GM12878 (cell line): ENCODE results near the gene PRKN. TPM values are rescaled to one million over a fixed set of nuclear protein-coding genes. Genes with fewer than 3 reads are reported as not detected.

Source experiments
- ATAC-seq: fragments of 200-7000 bp; cut with Tn5 transposase; 3 replicates; pipeline ENCODE4 v1.9.1; 2020; ENCODE audit warnings: mild to moderate bottlenecking, moderate library complexity
- BruUV-seq: library from RNA; stranded (reverse); fragments of 400-500 nt; replicated peaks from 2 replicates; lab custom pipeline; 2021; lab: Mats Ljungman, UMichigan
- CTCF ChIA-PET: fragments of 300-600 bp; sonication (Branson Sonifier 250); formaldehyde crosslinking; extraction: SDS; loops from one replicate; lab custom pipeline; 2021; ENCODE audit warnings: inconsistent platforms; lab: Yijun Ruan, JAX
- POLR2A ChIA-PET: fragments of 350-600 bp; formaldehyde crosslinking; extraction: SDS; loops from one replicate; lab custom pipeline; 2021; ENCODE audit warnings: inconsistent platforms; lab: Charles Lee
- RAD21 ChIA-PET: fragments of 300-600 bp; sonication (Branson Sonifier 250); formaldehyde crosslinking; loops from one replicate; lab custom pipeline; 2023; ENCODE audit warnings: antibody characterized with exemption; ENCODE audit not compliant: unreplicated experiment; lab: Charles Lee
- SMC1A ChIA-PET: fragments of 300-600 bp; sonication (Branson Sonifier 250); formaldehyde crosslinking; loops from one replicate; lab custom pipeline; 2023; ENCODE audit not compliant: unreplicated experiment, uncharacterized antibody; lab: Charles Lee
- DNase-seq: peaks from one replicate; pipeline ENCODE4 v3.0.0-alpha.2; 2011; ENCODE audit warnings: low read depth, low spot score
- FAIRE-seq: peaks from 3 replicates; lab custom pipeline; 2011; peaks lifted over from hg19 to GRCh38; lab: Jason Lieb, UNC
- H2AFZ ChIP-seq: 2 replicates; pipeline ENCODE4 v1.6.0; 2011; ENCODE audit warnings: low read depth, low read length, control low read depth; ENCODE audit not compliant: control insufficient read depth
- H3K27ac ChIP-seq: 2 replicates; pipeline ENCODE4 v1.5.1; 2011; ENCODE audit warnings: control low read depth; ENCODE audit not compliant: control insufficient read depth, insufficient read depth
- H3K27me3 ChIP-seq, 2 experiments: replicated peaks in 1 of 2; 2 replicates each; pipeline versions ENCODE4 v1.6.0 to v1.6.1; 2011; ENCODE audit warnings: low read length in 1 of 2; ENCODE audit not compliant: control insufficient read depth in 2 of 2, insufficient read depth in 2 of 2
- H3K36me3 ChIP-seq, 2 experiments: 2 replicates each; pipeline ENCODE4 v1.5.1; 2011; ENCODE audit warnings: low read length in 1 of 2; ENCODE audit not compliant: control insufficient read depth in 2 of 2, insufficient read depth in 2 of 2
- H3K4me1 ChIP-seq: 2 replicates; pipeline ENCODE4 v1.6.1; 2011; ENCODE audit warnings: mild to moderate bottlenecking, low read length, moderate library complexity, mixed read lengths; ENCODE audit not compliant: control insufficient read depth, insufficient read depth
- H3K4me2 ChIP-seq: 2 replicates; pipeline ENCODE4 v1.6.0; 2011; ENCODE audit warnings: control low read depth; ENCODE audit not compliant: control insufficient read depth, insufficient read depth
- H3K4me3 ChIP-seq: fragments of 200-600 bp; sonication (generic); 2 replicates; pipeline ENCODE4 v1.5.1; 2016
- H3K79me2 ChIP-seq: 2 replicates; pipeline ENCODE4 v1.6.0; 2011; ENCODE audit warnings: low read length; ENCODE audit not compliant: control insufficient read depth, insufficient read depth
- H3K9ac ChIP-seq: 2 replicates; pipeline ENCODE4 v1.8.0; 2011; ENCODE audit warnings: low read length, control low read depth, mixed read lengths; ENCODE audit not compliant: control insufficient read depth, insufficient read depth
- H3K9me3 ChIP-seq: replicated peaks from 3 replicates; pipeline ENCODE4 v1.5.1; 2011; ENCODE audit warnings: mild to moderate bottlenecking, low read length; ENCODE audit not compliant: control insufficient read depth, insufficient read depth
- H4K20me1 ChIP-seq: 2 replicates; pipeline ENCODE4 v1.6.0; 2011; ENCODE audit not compliant: control insufficient read depth, insufficient read depth
- CEBPZ ChIP-seq: fragments of 150-350 bp; IDR thresholded peaks from 2 replicates; pipeline ENCODE4 v1.6.1; 2016; ENCODE audit warnings: low read depth, low read length
- FOS ChIP-seq: IDR thresholded peaks from 3 replicates; pipeline ENCODE4 v1.6.1; 2011; ENCODE audit warnings: borderline replicate concordance; ENCODE audit not compliant: insufficient read length; ENCODE audit errors: extremely low read depth
- HCFC1 ChIP-seq: fragments of 150-350 bp; IDR thresholded peaks from 2 replicates; pipeline ENCODE4 v1.6.1; 2014; ENCODE audit warnings: low read length
- LARP7 ChIP-seq: fragments of 450-650 bp; IDR thresholded peaks from 2 replicates; pipeline ENCODE4 v1.6.1; 2017; ENCODE audit warnings: mild to moderate bottlenecking
- NRF1 ChIP-seq: conservative IDR thresholded peaks from 2 replicates; pipeline ENCODE4 v1.6.1; 2011; ENCODE audit warnings: mild to moderate bottlenecking, low read depth, low read length, improper control_type of control experiment
- POLR2AphosphoS2 ChIP-seq: IDR thresholded peaks from 2 replicates; pipeline ENCODE4 v1.6.1; 2011; ENCODE audit warnings: low read depth, mild to moderate bottlenecking, low read length, improper control_type of control experiment, moderate library complexity
- POLR2AphosphoS5 ChIP-seq: IDR thresholded peaks from 2 replicates; pipeline ENCODE4 v1.6.1; 2011; ENCODE audit warnings: mild to moderate bottlenecking, low read length, inconsistent platforms
- RCOR1 ChIP-seq: conservative IDR thresholded peaks from 2 replicates; pipeline ENCODE4 v1.6.1; 2012; ENCODE audit warnings: low read depth, low read length, improper control_type of control experiment
- RFX5 ChIP-seq: IDR thresholded peaks from 2 replicates; pipeline ENCODE4 v1.6.1; 2011; ENCODE audit warnings: low read depth, low read length, improper control_type of control experiment
- SMAD5 ChIP-seq: IDR thresholded peaks from 2 replicates; pipeline ENCODE4 v1.6.1; 2016; ENCODE audit warnings: antibody characterized with exemption, low read depth
- SMARCA5 ChIP-seq: fragments of 450-650 bp; IDR thresholded peaks from 2 replicates; pipeline ENCODE4 v1.6.1; 2017; ENCODE audit warnings: mild to moderate bottlenecking
- SRF ChIP-seq, 2 experiments: IDR thresholded peaks; 2 replicates each; pipeline ENCODE4 v1.6.1; 2011; ENCODE audit warnings: low read depth in 2 of 2, low read length in 2 of 2, mild to moderate bottlenecking in 1 of 2, moderate library complexity in 1 of 2
- ZBTB4 ChIP-seq: fragments of 450-650 bp; formaldehyde crosslinking; IDR thresholded peaks from 2 replicates; pipeline ENCODE4 v1.4.0; 2022; ENCODE audit warnings: mild to moderate bottlenecking, moderate library complexity
- WGBS: methylation state at CpG from one replicate; pipeline ENCODE4 v1.1.6; 2016; ENCODE audit warnings: low lambda C conversion rate; ENCODE audit not compliant: insufficient replicate concordance, insufficient coverage; ENCODE audit errors: missing lambda C conversion rate; 5-methylcytosine and 5-hydroxymethylcytosine counted together
- in situ Hi-C: fragments of 300-500 bp; cut with MboI; formaldehyde crosslinking; loops from 9 replicates; pipeline ENCODE4 v1.14.3; 2018; ENCODE audit warnings: mixed read lengths
- intact Hi-C: fragments of 100-400 bp; cut with micrococcal nuclease; formaldehyde crosslinking; loops from one replicate; pipeline ENCODE4 v1.14.2; 2022; ENCODE audit not compliant: unreplicated experiment
- polyA plus RNA-seq, 11 experiments: library from polyadenylated mRNA; depleted of rRNA in 4 of 11; unstranded in 6 of 11; stranded (reverse) in 5 of 11; fragments of >200 nt; fragmentation: Nextera tagmentation in 4 of 11; fragmentation: Illumina TruSeq in 1 of 11; extraction: Ambion mirVana in 4 of 11; extraction: Trizol in 1 of 11; gene quantifications; 1 replicate in 1 of 11; 2 replicates in 10 of 11; pipeline versions ENCODE4 v1.2.1 to v1.2.3, GENCODE V29; 2011 to 2016; ENCODE audit warnings: inconsistent platforms in 2 of 11, missing spikeins in 2 of 11, low read depth in 1 of 11
- total RNA-seq, 4 experiments: library from RNA; depleted of rRNA in 3 of 4; stranded (reverse); fragments of >200 nt in 3 of 4; fragmentation: Illumina TruSeq in 1 of 4; extraction: Trizol in 1 of 4; gene quantifications; 2 replicates each; pipeline versions ENCODE4 v1.2.1 to v1.2.3, GENCODE V29; 2013 to 2021
- TF ChIP-seq, protein P1 (sequence below): IDR thresholded peaks from 2 replicates; pipeline ENCODE4 v1.6.1; 2012; ENCODE audit warnings: low read length, inconsistent platforms

The PRKN gene
- total and polyA plus RNA-seq, 10 of the 15 experiments (the other 5 are each of a cell fraction or from before 2014, with no cell fraction given): 0.06 to 0.09 TPM; not detected in 8

- no peaks in the 10 kb centered on the region for H3K4me1 ChIP-seq
- ChIA-PET POLR2A (no interaction called here), CTCF (no interaction called here), RAD21 (no interaction called here), SMC1A (no interaction called here)
- FAIRE-seq (no peak), DNase-seq (no peak), ATAC-seq (no peak)
- in situ Hi-C loops: no loop called here
- H3K4me3 ChIP-seq: no peak overlapping the region
- WGBS: 54% methylated on average over 1 of the region's 1 CpG
- no peak overlapping the region for H3K4me2 ChIP-seq
- no peak overlapping the region for H2AFZ ChIP-seq
- no TSS peak for BruUV-seq
- no peaks in the 10 kb centered on the region for H4K20me1 ChIP-seq
- H3K27ac ChIP-seq: no peak overlapping the region
- H3K9me3 ChIP-seq: no peaks in the 10 kb centered on the region
- H3K79me2 ChIP-seq: no peaks in the 10 kb centered on the region
- intact Hi-C loops: no loop called here
- H3K27me3 ChIP-seq: no peaks in the 10 kb centered on the region
- H3K9ac ChIP-seq: no peak overlapping the region
- H3K36me3 ChIP-seq: no peaks in the 10 kb centered on the region
- no peak for TF ChIP-seq RFX5
- TF ChIP-seq FOS: no peak
- TF ChIP-seq POLR2AphosphoS5: no peak
- no peak for TF ChIP-seq SMAD5
- TF ChIP-seq LARP7: no peak
- TF ChIP-seq, protein P1, sequence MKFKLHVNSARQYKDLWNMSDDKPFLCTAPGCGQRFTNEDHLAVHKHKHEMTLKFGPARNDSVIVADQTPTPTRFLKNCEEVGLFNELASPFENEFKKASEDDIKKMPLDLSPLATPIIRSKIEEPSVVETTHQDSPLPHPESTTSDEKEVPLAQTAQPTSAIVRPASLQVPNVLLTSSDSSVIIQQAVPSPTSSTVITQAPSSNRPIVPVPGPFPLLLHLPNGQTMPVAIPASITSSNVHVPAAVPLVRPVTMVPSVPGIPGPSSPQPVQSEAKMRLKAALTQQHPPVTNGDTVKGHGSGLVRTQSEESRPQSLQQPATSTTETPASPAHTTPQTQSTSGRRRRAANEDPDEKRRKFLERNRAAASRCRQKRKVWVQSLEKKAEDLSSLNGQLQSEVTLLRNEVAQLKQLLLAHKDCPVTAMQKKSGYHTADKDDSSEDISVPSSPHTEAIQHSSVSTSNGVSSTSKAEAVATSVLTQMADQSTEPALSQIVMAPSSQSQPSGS: no peak
- no peak for TF ChIP-seq ZBTB4
- TF ChIP-seq RCOR1: no peak
- no peak for TF ChIP-seq CEBPZ
- no peak for TF ChIP-seq POLR2AphosphoS2
- no peak for TF ChIP-seq HCFC1
- TF ChIP-seq SMARCA5: no peak
- no peak for TF ChIP-seq NRF1
- TF ChIP-seq SRF (IDR thresholded peaks at IDR 0.05; ENCODE audit: low read depth in 2 of 2, low read length in 2 of 2): no peak
Measured at GRCh38 chr6:161667957-161668356, 1059.6 kb downstream of the PRKN start.
